Activated CD4-positive, CD25-positive, alpha-beta regulatory T cell treated with anti-CD3 and anti-CD28 coated beads, Interleukin-2, amount 50 U/mL, for 72 hours (primary cell): ENCODE results near the gene GPC3.
"Not testable (repeated sequence)": the region's sequence is repeated elsewhere in the genome, so short reads cannot be mapped to it uniquely, and the experiment has no call there.

Experiments used
- DNase-seq: peaks from one replicate; pipeline ENCODE4 v3.0.0; 2021

Gene GPC3

DNA sequence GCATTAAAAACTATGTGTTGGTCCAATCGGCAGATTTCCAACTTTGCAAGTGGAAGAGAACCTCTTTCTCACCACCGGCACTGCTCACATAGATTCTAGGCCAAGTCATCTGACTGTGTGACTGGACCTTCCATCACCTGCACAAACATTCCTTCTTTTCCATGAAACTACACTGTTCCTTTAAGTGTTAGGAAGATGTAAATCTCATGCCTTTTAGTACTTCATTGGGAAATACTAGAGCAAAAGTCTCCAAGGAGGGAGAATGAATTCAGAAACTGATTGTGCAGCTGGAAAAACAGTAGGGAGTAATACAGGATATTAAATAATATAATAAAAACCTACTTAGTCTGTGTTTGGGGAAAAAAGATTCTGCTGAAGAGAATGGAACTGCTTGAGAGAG, 238.2 kb downstream of the GPC3 start:
- no peak for DNase-seq

- no peak for DNase-seq
Measured at GRCh38 chrX:133746593-133746992, 238.8 kb downstream of the GPC3 start.

- DNase-seq: no peak
Measured at GRCh38 chrX:133745349-133745748, 240.0 kb downstream of the GPC3 start.

DNA sequence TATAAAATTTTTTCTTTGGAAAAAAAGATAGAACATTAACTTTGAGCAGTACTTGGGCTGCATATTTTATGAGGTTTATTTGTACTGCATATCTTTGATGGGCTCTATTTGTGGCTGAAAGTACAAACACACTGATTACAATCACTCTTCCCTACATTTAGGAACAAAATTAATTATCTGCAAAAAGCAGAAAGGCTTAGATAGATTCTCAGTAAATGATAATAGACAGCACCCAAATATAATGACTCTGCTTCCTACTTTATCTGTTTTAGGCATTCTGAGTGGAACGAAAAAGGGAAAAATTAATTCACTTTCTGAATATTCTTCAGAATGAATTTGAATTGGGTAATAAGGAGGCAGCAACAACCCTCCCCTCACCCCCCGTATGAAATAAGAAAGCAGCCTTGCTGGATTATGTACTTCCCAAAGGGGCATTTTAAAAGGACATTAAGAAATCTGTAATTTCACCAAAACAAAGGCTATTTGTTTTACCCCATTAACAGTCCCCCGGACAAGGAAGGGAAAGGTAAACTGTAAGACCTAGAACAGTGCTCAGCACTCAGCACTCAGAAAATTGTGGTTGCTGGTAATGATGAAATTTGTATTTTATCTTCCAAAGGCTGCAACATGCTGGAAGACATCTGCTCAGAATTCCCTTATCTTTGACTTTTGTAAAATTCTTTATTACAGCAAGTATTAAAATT, 242.6 kb downstream of the GPC3 start:
- no peak for DNase-seq

DNA sequence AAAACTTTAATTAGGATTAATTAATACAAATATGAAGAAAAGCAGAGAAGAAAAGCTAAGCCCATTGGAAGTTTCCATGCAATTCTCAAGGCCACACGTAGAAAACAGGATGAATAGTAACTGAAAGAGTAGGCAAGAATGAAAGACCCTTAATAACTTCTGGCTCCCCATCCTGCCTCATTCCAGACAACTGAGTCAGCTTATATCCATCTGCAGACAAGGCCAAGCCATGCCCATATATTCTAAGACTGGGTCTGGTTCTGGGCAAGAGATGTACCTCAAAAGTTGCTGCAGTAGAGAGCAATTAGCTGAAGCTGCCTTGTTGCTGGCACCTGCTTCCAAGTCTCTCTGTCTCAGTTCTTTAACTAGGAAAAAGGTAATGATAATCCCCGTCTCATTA, 244.1 kb downstream of the GPC3 start:
- DNase-seq: no peak

DNA sequence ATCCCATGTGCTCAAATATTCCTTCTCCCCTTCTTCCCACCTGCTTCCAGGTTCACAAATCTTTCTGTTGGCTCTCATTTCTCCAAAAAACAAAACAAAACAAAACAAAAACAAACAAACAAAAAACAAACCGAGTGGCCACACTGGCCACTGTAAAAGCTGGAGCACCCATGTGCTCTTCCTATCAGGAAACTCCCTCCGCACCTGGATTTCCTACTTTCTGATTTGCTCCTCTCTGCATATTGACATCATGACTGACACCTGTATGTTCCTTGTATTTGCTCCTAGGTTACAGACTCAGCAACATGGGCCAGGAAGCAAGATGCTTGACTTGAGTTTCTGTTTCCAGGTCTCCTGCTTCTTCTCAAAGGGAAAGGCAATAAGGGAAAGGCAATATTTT, 258.8 kb downstream of the GPC3 start:
- no peak for DNase-seq

- no peak for DNase-seq
Measured at GRCh38 chrX:133726211-133726630, 259.2 kb downstream of the GPC3 start.

- DNase-seq: no peak
Measured at GRCh38 chrX:133723930-133724329, 261.5 kb downstream of the GPC3 start.

DNA sequence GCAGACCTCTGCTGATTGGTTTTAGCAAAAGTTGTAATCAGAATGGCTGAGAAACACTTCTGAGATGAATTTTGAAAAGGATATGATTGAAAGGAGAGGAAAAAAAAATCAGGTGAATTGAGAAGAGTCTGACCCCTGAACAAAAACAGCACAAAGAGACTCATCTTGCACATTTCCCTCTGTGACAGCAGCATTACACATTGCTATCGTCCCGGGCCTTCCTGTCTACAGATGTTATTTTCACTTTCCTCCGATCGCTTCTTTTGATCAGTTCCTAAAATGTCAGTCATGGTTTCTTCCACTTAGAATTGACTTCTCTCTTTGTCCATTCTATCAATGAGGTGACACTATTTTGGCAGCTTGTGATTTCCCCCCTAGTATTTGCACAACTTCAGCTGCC, 262.6 kb downstream of the GPC3 start:
- DNase-seq: no peak

DNA sequence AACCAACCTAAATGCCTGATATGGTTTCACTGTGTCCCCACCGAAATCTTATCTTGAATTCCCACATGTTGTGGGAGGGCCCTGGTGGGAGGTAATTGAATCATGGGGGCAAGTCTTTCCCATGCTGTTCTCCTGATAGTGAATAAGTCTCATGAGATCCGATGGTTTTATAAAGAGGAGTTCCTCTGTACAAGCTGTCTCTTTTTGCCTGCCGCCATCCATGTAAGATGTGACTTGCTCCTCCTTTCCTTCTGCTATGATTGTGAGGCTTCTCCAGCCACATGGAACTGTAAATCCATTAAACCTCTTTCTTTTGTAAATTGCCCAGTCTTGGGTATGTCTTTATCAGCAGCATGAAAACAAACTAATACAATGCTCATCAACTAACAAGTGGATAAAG, 265.1 kb downstream of the GPC3 start:
- not testable (repeated sequence) for DNase-seq

DNA sequence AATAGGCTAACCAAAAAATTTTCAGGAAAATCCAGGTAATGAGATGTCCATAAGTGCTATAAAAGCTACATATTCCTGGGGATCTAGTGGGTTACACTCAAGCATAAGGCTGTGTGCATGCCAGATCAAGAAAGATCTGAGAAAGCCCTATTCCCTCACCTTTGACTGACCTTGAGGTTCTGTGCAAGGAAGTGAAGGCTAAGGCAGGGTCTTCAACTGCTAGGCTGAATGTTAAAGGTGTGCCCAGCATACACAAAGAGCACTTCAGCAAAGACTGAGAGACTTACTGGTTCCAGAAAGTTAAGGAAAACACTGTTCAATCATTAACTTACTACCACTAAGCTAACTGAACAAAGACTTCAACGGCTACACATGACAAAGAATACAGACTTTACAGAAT, 269.7 kb downstream of the GPC3 start:
- DNase-seq: no peak

- no peak for DNase-seq
Measured at GRCh38 chrX:133709501-133709900, 275.9 kb downstream of the GPC3 start.

- no peak for DNase-seq
Measured at GRCh38 chrX:133706890-133707289, 278.5 kb downstream of the GPC3 start.

DNA sequence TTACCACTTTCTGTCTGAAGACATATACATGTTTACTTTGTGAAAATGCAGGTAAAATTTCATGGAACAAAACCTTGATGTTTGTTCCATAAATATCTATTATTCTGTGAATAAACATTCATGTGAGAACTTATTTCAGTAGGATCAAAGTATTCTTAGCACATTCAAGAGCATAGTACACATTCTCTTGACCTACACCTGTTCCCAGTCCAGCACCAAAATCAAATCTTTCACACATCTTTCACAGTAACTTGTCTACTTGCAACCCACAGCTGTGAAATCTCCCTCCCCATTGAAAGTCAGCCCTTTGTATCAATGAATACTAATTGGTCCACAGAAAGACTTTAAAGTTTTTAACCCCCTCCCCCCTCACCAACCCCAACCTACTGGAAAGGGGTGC, 283.2 kb downstream of the GPC3 start:
- no peak for DNase-seq

- no peak for DNase-seq
Measured at GRCh38 chrX:133699023-133699728, 286.2 kb downstream of the GPC3 start.

- DNase-seq: no peak
Measured at GRCh38 chrX:133698298-133698697, 287.1 kb downstream of the GPC3 start.

DNA sequence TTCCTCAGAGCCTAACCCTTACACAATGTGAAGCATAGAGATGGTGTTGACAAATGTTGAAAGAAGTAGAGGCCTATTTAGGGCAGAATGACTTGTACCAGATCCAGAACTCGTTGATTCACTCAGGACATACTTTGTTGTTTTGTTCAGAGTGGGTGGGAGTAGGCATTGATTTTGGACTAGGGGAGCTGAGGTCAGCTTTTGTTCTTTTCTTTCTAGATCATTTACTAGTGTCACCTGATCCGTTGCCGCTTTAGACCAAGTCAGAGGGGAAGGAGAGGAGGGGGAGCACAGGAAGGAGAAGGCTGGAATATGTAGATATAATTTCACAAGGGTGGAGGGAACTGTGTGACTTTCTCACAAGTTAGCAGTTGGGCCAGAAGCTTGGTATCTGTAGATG, 287.7 kb downstream of the GPC3 start:
- DNase-seq: no peak

DNA sequence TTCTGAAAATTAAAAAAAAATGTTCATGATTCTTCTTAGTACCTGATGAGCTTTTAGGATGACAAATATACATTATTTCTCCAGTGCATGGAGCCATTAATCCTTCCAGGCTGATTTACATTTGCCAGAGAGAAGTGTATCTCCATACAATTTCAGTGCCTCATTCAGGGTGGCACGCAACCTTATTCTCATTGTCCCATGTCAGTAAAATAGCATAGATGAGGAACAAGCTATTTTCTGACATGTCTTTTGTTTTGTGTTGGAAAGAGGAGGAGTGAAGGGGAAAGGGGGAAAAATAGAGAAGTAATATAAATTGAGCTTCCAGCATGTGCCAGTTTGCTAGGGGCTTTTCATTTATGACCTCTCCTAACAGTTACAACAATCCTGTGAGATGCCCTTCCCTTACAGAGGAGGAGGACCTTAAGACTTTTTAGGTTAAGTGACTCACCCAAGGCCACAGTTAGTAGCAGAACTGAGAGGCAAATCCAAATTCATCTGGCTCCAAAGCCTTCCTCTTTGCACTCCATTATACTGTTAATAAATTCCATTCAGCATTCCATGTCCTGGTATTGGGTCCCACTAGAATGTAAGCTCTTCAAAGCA, 295.3 kb downstream of the GPC3 start:
- DNase-seq: no peak

- DNase-seq: no peak
Measured at GRCh38 chrX:133685822-133686221, 299.6 kb downstream of the GPC3 start.

DNA sequence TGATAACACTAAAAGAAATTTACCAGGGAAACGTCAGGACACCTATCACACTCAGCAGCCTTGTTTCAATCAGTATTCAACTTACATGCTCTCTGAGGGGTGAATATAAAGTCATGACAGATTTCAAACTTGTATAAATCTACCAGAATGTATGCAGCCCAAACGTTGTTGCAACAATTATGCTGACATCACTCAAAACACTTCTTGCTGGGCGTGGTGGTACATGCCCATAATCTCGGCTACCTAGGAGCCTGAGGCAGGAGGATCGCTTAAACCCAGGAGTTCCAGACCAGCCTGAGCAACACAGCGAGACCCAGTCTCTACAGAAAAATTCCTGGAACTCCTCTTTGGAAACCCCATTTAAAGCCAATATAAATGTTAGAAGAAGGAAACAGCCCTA, 303.5 kb downstream of the GPC3 start:
- no peak for DNase-seq

DNA sequence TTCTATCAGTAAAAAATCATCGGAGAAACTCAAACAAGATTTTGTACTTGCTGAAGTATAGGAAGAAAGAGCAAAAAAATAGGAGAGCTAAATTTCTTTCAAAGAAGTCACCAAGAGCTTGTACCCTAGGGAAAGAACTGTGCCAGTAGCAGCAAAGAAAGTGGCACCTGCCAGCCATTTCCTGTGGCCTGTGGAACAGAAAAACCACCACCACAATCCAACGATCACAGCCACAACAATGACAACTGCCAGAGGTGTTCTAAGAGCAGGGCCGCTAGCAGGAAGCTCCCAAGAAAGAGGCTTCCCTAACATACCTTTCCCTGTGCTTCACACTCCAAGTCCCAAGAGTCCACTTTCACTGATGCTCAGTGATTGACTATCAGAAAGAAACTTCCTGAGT, 304.0 kb downstream of the GPC3 start:
- no peak for DNase-seq

DNA sequence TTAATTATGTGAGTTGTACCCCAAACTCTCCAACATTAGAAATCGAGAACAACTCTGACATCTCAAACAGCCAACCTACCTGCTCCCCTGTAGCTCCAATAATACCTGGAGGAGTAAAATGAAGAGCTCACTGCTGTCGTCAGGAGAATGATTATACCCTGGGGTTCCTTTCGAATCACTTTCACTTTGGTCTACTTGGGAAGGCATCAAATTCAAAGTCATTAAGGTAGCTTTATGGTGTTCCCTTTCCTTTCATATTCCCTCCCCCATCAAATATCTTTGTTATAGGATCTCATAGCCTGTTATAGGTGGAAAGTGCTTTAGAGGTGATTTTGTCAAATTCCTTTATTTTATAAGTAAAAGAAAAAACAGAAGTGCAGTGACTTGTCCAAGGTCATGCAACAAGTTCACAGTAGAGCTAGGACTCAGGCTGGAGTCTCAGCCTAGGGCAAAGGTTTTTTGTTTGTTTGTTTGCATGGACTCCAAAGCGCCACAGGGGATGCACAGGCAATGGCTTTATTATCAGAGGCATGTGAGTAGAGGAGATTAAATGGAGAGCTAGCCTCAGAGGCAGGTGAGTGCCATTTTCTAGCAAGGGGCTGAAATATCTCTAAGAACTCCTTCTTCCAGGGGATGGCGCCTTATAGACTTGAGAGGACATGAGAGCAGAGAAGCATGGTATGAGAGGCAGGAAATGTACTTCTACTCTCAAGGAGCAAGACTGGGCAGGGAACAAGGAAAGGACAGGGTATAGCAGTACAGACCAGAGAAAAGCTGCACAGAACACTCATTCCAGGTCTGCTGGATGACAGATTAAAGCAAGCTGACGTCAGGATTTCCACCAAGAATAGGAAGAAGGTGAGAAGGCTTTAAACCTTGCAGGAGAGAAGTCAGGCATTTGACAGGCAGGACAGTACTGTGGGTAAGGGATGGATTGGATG, 308.0 kb downstream of the GPC3 start:
- DNase-seq: no peak
